Measurements from ENCODE around the gene TBCD.

DNA sequence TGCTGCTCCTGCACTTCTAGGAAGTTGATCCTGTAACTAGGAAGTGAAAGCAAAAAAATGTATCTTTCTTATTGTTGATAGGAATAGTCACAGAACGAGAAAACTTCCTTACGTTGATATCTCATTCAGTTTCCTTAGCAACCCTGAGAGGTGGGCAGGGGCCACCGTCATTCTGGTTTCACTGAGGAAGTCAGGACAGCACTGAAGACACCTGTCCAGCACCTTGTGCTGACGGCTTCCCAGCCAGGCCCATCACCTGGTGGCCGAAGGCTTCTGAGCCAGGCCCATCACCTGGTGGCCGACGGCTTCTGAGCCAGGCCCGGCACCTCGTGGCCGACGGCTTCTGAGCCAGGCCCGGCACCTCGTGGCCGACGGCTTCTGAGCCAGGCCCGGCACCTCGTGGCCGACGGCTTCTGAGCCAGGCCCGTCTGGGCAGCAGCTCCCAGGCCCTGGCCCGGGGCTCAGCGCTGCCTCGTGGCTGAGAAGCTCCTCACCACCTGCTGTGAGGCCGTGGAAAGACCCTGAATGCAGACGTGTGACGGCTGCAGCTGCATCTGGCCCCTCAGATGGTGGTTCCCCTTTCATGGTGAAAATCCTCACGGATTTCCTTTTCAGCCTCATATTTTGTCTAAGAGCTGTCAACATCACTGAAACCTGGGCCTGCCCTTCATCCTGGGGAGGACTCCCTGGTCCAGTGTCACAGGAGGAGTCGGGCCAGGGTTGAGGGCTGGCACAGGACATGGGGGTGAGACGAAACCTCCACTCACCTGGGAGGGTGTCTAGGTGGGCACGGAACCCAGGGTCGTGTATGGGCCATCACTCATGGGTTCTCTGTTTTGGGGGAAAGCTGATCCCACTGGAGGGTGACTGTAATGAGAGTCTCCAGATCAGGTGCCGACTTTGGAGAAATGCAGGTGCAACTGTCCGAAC is 121.0 kb downstream of the TBCD start:
- TF ChIP-seq, protein P1, sequence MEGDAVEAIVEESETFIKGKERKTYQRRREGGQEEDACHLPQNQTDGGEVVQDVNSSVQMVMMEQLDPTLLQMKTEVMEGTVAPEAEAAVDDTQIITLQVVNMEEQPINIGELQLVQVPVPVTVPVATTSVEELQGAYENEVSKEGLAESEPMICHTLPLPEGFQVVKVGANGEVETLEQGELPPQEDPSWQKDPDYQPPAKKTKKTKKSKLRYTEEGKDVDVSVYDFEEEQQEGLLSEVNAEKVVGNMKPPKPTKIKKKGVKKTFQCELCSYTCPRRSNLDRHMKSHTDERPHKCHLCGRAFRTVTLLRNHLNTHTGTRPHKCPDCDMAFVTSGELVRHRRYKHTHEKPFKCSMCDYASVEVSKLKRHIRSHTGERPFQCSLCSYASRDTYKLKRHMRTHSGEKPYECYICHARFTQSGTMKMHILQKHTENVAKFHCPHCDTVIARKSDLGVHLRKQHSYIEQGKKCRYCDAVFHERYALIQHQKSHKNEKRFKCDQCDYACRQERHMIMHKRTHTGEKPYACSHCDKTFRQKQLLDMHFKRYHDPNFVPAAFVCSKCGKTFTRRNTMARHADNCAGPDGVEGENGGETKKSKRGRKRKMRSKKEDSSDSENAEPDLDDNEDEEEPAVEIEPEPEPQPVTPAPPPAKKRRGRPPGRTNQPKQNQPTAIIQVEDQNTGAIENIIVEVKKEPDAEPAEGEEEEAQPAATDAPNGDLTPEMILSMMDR (IDR thresholded peaks at IDR 0.05) = no peak
- TF ChIP-seq POLR2A (IDR thresholded peaks at IDR 0.05) = no peak
